Measurements from ENCODE around the gene SYNGAP1. TPM values are rescaled to one million over a fixed set of nuclear protein-coding genes. Genes with fewer than 3 reads are reported as not detected.

Gene SYNGAP1
- total RNA-seq, 4 donors from 2014 or later: 13.5 to 30.4 (median 14.0) TPM

GRCh38 chr6:33431880-33432541 is 12.1 kb downstream of the SYNGAP1 start:
- Histone ChIP-seq H3K27ac (no peak overlapping the region), H3K9me3 (no peaks in the 10 kb centered on the region), H3K36me3 (peaks cover 29% of the 10 kb centered on the region), H3K27me3 (no peaks in the 10 kb centered on the region), H3K4me1 (peaks cover 44% of the 10 kb centered on the region), H3K4me3 (no peak overlapping the region)
- peak in 1 of 2 donors; percentile 55 for DNase-seq (ENCODE audit: low spot score in 2 of 2)
- no peak for TF ChIP-seq POLR2A (IDR thresholded peaks at IDR 0.05)
- no peak for TF ChIP-seq CTCF (IDR thresholded peaks at IDR 0.05)
- no peak for TF ChIP-seq EP300 (IDR thresholded peaks at IDR 0.05)
- 71% methylated on average over 9 of the region's 12 CpGs for WGBS

- Histone ChIP-seq H3K27ac (no peak overlapping the region), H3K27me3 (no peaks in the 10 kb centered on the region), H3K4me3 (no peak overlapping the region), H3K36me3 (peaks cover 34% of the 10 kb centered on the region), H3K9me3 (no peaks in the 10 kb centered on the region), H3K4me1 (peaks cover 38% of the 10 kb centered on the region)
- 86% methylated on average over 10 of the region's 10 CpGs for WGBS
- no peak for TF ChIP-seq POLR2AphosphoS5 (IDR thresholded peaks at IDR 0.05)
- peak in 1 of 2 donors; percentile 42 for DNase-seq (ENCODE audit: low spot score in 2 of 2)
Measured at GRCh38 chr6:33432546-33432945, 12.7 kb downstream of the SYNGAP1 start.

- Histone ChIP-seq H3K36me3 (peaks cover 39% of the 10 kb centered on the region), H3K9me3 (no peaks in the 10 kb centered on the region), H3K4me3 (no peak overlapping the region), H3K4me1 (peaks cover 36% of the 10 kb centered on the region), H3K27ac (no peak overlapping the region), H3K27me3 (no peaks in the 10 kb centered on the region)
- TF ChIP-seq EP300 (IDR thresholded peaks at IDR 0.05): no peak
- TF ChIP-seq CTCF (IDR thresholded peaks at IDR 0.05): no peak
- TF ChIP-seq POLR2AphosphoS5 (IDR thresholded peaks at IDR 0.05): no peak
- no peak for TF ChIP-seq POLR2A (IDR thresholded peaks at IDR 0.05)
- 94% methylated on average over 1 of the region's 1 CpG for WGBS
- DNase-seq (ENCODE audit: low spot score in 2 of 2): peak in 1 of 2 donors; percentile 33
Measured at GRCh38 chr6:33433001-33433543, 13.2 kb downstream of the SYNGAP1 start.

GRCh38 chr6:33433544-33434191 is 13.8 kb downstream of the SYNGAP1 start:
- H3K36me3 ChIP-seq: peaks cover 45% of the 10 kb centered on the region
- TF ChIP-seq CTCF (IDR thresholded peaks at IDR 0.05) (no peak), POLR2AphosphoS5 (IDR thresholded peaks at IDR 0.05) (no peak), POLR2A (IDR thresholded peaks at IDR 0.05) (no peak), EP300 (IDR thresholded peaks at IDR 0.05) (no peak)
- no peak overlapping the region for H3K27ac ChIP-seq
- H3K27me3 ChIP-seq: no peaks in the 10 kb centered on the region
- DNase-seq (ENCODE audit: low spot score in 2 of 2): peak in 1 of 2 donors; percentile 60
- H3K4me1 ChIP-seq: peaks cover 30% of the 10 kb centered on the region
- H3K9me3 ChIP-seq: no peaks in the 10 kb centered on the region
- WGBS: 27% methylated on average over 14 of the region's 17 CpGs
- H3K4me3 ChIP-seq: no peak overlapping the region

GRCh38 chr6:33434961-33435360 is 15.1 kb downstream of the SYNGAP1 start:
- H3K27me3 ChIP-seq: no peaks in the 10 kb centered on the region
- no peak overlapping the region for H3K4me3 ChIP-seq
- H3K9me3 ChIP-seq: no peaks in the 10 kb centered on the region
- 86% methylated on average over 4 of the region's 4 CpGs for WGBS
- peaks cover 17% of the 10 kb centered on the region for H3K4me1 ChIP-seq
- TF ChIP-seq POLR2AphosphoS5 (IDR thresholded peaks at IDR 0.05): no peak
- no peak for TF ChIP-seq CTCF (IDR thresholded peaks at IDR 0.05)
- TF ChIP-seq POLR2A (IDR thresholded peaks at IDR 0.05): no peak
- no peak for TF ChIP-seq EP300 (IDR thresholded peaks at IDR 0.05)
- peaks cover 50% of the 10 kb centered on the region for H3K36me3 ChIP-seq
- peak in 1 of 2 donors; percentile 31 for DNase-seq (ENCODE audit: low spot score in 2 of 2)
- no peak overlapping the region for H3K27ac ChIP-seq
